ENCODE results near the gene E2F2. TPM values are rescaled to one million over a fixed set of nuclear protein-coding genes. Genes with fewer than 3 reads are reported as not detected.
A peak's percentile ranks its signal among the peaks of the same experiment; 100 is the strongest.

The E2F2 gene
- total and polyA plus RNA-seq, 2 of the 13 experiments (the other 11 are each of a cell fraction or from before 2014, with no cell fraction given) = 0.65 to 6.6 TPM

- no peak for TF ChIP-seq CHCHD3 (CRISPR knock-in tag; IDR thresholded peaks at IDR 0.05)
- TF ChIP-seq ZNF33A (CRISPR knock-in tag; IDR thresholded peaks at IDR 0.05; ENCODE audit: borderline replicate concordance) = no peak
- no peak for TF ChIP-seq DNMT3B (CRISPR knock-in tag; conservative IDR thresholded peaks at IDR 0.05)
- peak; percentile 89 for TF ChIP-seq POLR2AphosphoS5 (IDR thresholded peaks at IDR 0.05; ENCODE audit: low read depth, low read length)
- no peak for TF ChIP-seq SIN3A (IDR thresholded peaks at IDR 0.05; ENCODE audit: borderline replicate concordance, low read depth, low read length)
- TF ChIP-seq KLF12 (CRISPR knock-in tag; IDR thresholded peaks at IDR 0.05; ENCODE audit: borderline replicate concordance) = no peak
- TF ChIP-seq ELF3 (CRISPR knock-in tag; IDR thresholded peaks at IDR 0.05) = peak; percentile 45; the same call in 1 of the 2 replicates
- TF ChIP-seq BORCS8-MEF2B (CRISPR knock-in tag; IDR thresholded peaks at IDR 0.05) = 0 out of 2 replicates have a peak, but pooled peaks have one; percentile 24
- no peak for TF ChIP-seq SMAD1 (CRISPR knock-in tag; IDR thresholded peaks at IDR 0.05; ENCODE audit: borderline replicate concordance, low read depth)
- peak; percentile 91 for TF ChIP-seq ZNF3 (CRISPR knock-in tag; IDR thresholded peaks at IDR 0.05)
- no peak for TF ChIP-seq KDM4B (CRISPR knock-in tag; IDR thresholded peaks at IDR 0.05)
- no peak for TF ChIP-seq ZNF263 (CRISPR knock-in tag; IDR thresholded peaks at IDR 0.05)
- TF ChIP-seq ZBTB20 (CRISPR knock-in tag; IDR thresholded peaks at IDR 0.05; ENCODE audit: borderline replicate concordance, low read depth) = peak; percentile 51; the same call in 1 of the 2 replicates
- TF ChIP-seq, protein P1, sequence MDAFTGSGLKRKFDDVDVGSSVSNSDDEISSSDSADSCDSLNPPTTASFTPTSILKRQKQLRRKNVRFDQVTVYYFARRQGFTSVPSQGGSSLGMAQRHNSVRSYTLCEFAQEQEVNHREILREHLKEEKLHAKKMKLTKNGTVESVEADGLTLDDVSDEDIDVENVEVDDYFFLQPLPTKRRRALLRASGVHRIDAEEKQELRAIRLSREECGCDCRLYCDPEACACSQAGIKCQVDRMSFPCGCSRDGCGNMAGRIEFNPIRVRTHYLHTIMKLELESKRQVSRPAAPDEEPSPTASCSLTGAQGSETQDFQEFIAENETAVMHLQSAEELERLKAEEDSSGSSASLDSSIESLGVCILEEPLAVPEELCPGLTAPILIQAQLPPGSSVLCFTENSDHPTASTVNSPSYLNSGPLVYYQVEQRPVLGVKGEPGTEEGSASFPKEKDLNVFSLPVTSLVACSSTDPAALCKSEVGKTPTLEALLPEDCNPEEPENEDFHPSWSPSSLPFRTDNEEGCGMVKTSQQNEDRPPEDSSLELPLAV (CRISPR knock-in tag; conservative IDR thresholded peaks at IDR 0.05; ENCODE audit: low read depth) = no peak
- peak; percentile 36 for TF ChIP-seq ZEB1 (IDR thresholded peaks at IDR 0.05; ENCODE audit: insufficient replicate concordance, low read depth)
- TF ChIP-seq MEF2D (CRISPR knock-in tag; IDR thresholded peaks at IDR 0.05) = no peak
- TF ChIP-seq KDM6A (CRISPR knock-in tag; IDR thresholded peaks at IDR 0.05; ENCODE audit: low read depth) = 0 out of 2 replicates have a peak, but pooled peaks have one; percentile 16
- no peak for TF ChIP-seq MIER2 (CRISPR knock-in tag; IDR thresholded peaks at IDR 0.05)
- TF ChIP-seq ZNF256 (CRISPR knock-in tag; conservative IDR thresholded peaks at IDR 0.05) = no peak
- TF ChIP-seq ZNF275 (CRISPR knock-in tag; IDR thresholded peaks at IDR 0.05; ENCODE audit: borderline replicate concordance) = no peak
- peak; percentile 60; the same call in 1 of the 2 replicates for TF ChIP-seq ZNF614 (CRISPR knock-in tag; IDR thresholded peaks at IDR 0.05; ENCODE audit: borderline replicate concordance)
- TF ChIP-seq, protein P2, sequence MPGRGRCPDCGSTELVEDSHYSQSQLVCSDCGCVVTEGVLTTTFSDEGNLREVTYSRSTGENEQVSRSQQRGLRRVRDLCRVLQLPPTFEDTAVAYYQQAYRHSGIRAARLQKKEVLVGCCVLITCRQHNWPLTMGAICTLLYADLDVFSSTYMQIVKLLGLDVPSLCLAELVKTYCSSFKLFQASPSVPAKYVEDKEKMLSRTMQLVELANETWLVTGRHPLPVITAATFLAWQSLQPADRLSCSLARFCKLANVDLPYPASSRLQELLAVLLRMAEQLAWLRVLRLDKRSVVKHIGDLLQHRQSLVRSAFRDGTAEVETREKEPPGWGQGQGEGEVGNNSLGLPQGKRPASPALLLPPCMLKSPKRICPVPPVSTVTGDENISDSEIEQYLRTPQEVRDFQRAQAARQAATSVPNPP (CRISPR knock-in tag; IDR thresholded peaks at IDR 0.05) = 0 out of 2 replicates have a peak, but pooled peaks have one; percentile 18
- TF ChIP-seq AGO2 (optimal IDR thresholded peaks at IDR 0.05; ENCODE audit: low read depth, low read length) = no peak
- no peak for TF ChIP-seq ZNF615 (CRISPR knock-in tag; IDR thresholded peaks at IDR 0.05; ENCODE audit: borderline replicate concordance)
- 0 out of 2 replicates have a peak, but pooled peaks have one; percentile 10 for TF ChIP-seq RARA (CRISPR knock-in tag; IDR thresholded peaks at IDR 0.05)
- no peak for TF ChIP-seq TMF1 (CRISPR knock-in tag; IDR thresholded peaks at IDR 0.05; ENCODE audit: low read depth)
- TF ChIP-seq ASH2L (IDR thresholded peaks at IDR 0.05; ENCODE audit: insufficient read length, low read depth, low read length) = no peak
- TF ChIP-seq ZNF10 (CRISPR knock-in tag; IDR thresholded peaks at IDR 0.05; ENCODE audit: borderline replicate concordance, low read depth) = no peak
- no peak for TF ChIP-seq KDM2A (CRISPR knock-in tag; IDR thresholded peaks at IDR 0.05; ENCODE audit: borderline replicate concordance, low read depth)
- no peak for TF ChIP-seq CENPX (CRISPR knock-in tag; IDR thresholded peaks at IDR 0.05)
Measured at GRCh38 chr1:23459338-23459757, 71.7 kb downstream of the E2F2 start (continued).

Data from HepG2 (cell line).